Renal cortex interstitium (tissue), 11 donors: ENCODE data around the gene JMJD8. TPM values are rescaled to one million over a fixed set of nuclear protein-coding genes. Genes with fewer than 3 reads are reported as not detected.

ENCODE experiments used
- DNase-seq, 11 donors: peaks; one replicate each; pipeline ENCODE4 v3.0.0-alpha.2; 2013; ENCODE audit warnings: low read depth in 9 of 11, low spot score in 4 of 11; ENCODE audit errors: extremely low read depth in 1 of 11
- polyA plus RNA-seq, 3 donors: library from polyadenylated mRNA; unstranded; fragments of 120-200 nt; gene quantifications; one replicate each; pipeline ENCODE4 v1.2.1, GENCODE V29; 2013; ENCODE audit not compliant: insufficient read length in 3 of 3

The JMJD8 gene
- polyA plus RNA-seq, 3 donors, result 48.7 to 73.8 (median 73.5) TPM

DNA sequence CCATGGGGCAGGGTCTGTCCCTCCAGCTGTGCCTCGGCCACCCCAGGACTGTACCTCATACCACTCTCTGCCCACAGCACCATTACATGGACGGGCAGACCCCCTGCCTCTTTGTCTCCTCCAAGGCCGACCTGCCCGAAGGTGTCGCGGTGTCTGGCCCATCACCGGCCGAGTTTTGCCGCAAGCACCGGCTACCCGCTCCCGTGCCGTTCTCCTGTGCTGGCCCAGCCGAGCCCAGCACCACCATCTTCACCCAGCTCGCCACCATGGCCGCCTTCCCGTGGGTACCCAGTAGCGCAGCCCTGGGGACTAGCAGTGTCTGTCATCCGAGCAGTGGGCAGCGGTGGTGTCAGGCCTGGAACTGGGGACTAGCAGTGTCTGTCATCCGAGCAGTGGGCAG is 11.3 kb downstream of the JMJD8 start:
- no peak for DNase-seq

DNA sequence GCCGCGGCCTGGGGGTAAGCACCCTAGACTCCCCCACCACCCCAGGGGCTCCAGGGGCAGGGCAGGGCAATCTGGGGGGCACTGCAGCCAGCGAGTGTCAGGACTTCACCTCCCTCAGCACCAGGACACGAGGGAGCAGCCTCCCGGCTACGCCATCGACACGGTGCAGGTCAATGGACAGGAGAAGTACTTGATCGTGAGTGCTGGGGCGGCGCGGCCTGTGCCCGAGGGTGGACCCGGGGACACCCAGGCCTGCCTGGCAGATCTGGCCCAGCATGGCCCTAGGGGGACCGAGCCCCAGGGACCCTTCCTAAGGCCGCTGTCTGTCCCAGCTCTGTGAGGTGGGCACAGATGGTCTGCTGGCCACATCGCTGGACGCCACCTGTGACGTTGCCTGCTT is 11.8 kb downstream of the JMJD8 start:
- DNase-seq, result no peak

DNA sequence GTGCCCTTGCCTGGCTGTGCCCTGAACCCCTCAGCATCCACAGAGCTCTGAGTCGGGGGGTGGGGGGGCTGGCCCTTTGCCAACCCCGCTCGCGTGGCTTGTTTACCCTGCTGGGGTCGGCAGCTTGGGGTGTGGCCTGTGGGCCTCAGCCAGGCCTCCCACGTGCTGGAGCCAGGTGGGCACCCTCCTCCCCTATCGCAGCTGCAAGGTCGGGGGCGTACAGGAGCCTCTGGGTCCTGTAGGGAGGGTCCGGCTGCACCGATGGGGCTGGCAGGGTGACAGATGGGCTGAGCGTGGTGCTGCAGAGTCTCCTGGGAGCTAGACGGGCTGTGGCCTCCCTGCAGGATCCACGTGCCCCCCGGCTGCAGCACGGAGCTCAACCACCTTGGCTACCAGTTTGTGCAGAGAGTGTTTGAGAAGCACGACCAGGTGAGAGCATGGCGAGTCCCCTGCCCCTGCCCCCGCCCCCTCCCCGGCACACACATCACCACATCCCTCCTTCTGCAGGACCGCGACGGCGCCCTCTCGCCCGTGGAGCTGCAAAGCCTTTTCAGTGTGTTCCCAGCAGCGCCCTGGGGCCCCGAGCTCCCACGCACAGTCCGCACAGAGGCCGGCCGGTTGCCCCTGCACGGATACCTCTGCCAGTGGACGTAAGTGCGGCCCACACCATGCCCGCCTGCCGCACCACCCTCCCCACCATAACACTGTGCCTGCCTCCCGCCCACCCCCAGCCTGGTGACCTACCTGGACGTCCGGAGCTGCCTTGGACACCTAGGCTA is 12.6 kb downstream of the JMJD8 start:
- no peak for DNase-seq

DNA sequence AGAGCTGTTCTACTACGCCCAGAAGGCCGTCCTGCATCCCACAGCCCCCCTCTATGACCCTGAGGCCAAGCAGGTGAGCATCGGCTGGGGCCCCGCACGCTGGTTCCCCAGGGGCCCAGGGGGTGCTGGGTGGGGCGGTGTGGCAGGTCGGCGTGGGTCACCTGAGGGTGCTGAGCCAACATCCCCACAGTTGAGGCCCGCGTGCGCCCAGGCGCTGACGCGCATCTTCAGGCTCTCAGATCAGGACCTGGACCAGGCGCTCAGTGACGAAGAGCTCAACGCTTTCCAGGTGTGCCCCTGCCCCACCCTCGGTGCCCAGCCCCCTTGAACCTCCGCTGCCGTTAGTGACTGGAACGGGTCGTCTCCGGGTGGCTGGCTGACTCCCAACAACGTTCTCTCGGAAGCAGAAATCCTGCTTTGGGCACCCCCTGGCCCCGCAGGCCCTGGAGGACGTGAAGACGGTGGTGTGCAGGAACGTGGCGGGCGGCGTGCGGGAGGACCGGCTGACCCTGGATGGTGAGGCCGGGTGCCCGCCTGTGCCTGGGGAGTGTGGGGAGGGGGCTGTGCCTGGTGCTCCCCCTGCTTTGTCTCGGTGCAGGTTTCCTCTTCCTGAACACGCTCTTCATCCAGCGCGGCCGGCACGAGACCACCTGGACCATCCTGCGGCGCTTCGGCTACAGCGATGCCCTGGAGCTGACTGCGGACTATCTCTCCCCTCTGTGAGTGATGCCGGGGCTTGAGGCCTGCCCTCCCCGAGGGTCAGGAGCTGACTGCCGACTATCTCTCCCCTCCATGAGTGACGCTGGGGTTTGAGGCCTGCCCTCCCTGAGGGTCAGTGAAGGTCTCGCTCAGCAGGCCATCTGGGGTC is 13.4 kb downstream of the JMJD8 start:
- DNase-seq, result no peak

DNA sequence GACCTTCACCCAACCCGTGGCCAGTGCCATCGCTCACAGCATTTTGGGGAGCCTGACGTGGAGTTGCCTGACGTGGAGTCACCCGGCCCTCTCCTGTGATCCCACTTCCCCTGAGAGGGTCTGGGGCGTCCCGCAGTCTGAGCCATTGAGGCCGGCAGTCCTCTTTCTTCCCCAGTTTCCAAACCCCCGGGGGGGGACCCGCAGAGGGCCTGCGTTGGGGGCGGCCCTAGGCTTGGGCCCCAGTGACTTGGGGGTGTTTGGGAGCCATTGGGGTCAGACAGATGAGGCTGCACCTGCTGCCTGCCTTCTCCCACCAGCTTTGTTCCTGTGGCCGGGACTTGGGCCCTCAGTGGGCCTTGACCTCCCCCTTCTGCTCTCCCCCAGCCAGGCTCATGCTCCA is 14.5 kb downstream of the JMJD8 start:
- DNase-seq, result no peak

DNA sequence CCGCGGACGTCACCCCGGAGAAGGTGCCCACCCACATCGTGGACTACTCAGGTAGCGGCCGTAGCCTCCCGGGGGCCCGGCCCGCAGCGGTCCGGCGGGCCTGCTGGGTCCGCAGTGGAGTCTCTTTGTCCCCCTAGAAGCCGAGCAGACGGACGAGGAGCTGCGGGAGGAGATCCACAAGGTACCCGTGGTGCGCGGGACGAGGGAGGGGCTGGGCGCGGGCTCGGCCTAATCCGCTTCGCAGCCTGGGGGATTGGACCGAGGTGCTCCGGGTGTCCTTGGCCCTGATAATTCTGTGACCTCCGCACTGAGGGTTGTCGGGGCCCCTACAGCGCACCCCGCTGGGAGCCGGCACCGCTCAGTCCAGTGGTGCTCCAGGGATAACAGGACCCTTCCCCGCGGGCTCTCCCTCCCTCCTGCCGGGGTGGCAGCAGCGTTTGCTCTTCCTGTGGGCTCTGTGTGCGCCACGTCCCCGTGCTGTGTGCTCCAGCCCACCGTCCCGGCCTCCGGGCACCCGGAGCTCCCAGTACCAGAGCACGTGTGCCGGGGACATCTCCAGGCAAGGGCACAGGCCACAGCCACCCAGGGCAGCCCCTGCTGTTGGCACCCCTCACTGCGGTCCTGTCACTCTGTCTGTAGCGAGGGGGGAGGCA is 15.5 kb downstream of the JMJD8 start:
- no peak for DNase-seq

DNA sequence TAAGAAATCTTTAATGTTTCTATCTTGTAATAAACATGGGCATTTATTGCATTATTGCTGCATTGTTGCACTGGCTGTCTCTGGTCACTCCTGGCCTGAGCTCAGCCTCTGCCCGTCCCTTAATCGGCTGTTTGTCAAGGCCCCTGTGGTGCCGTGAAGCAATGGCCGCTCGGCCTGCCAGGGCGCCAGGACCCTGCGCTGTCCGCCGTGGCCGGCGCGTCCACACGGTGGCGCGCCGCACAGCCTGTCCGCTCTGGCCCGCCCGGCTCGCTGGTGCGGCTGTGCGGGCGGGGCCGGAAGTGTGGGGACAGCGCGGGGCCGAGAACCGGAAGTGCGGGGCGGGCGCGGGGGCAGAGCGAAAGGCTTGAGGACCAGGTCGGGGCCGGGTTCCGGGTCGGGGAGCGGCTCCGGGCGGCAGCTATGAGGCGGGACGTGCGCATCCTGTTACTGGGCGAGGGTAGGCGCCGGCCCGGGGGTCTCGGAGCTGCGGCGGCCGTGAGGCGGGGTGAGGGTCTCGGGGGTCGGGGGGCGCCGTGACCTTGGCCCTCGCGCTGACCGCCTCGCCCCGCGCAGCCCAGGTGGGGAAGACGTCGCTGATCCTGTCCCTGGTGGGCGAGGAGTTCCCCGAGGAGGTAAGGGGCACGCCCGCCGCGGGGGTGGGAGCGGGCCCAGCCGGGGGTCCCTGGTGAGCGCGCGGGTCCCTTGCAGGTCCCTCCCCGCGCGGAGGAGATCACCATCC is 16.2 kb downstream of the JMJD8 start, which contains the start of gene RHOT2:
Gene RHOT2 (plus strand): TSS at position 353 of the 739 bp plus-strand sequence. CDS start 68 bp downstream, at position 421.
- DNase-seq, result peak in 10 of 11 donors; percentile 72 to 91 (median 87)

DNA sequence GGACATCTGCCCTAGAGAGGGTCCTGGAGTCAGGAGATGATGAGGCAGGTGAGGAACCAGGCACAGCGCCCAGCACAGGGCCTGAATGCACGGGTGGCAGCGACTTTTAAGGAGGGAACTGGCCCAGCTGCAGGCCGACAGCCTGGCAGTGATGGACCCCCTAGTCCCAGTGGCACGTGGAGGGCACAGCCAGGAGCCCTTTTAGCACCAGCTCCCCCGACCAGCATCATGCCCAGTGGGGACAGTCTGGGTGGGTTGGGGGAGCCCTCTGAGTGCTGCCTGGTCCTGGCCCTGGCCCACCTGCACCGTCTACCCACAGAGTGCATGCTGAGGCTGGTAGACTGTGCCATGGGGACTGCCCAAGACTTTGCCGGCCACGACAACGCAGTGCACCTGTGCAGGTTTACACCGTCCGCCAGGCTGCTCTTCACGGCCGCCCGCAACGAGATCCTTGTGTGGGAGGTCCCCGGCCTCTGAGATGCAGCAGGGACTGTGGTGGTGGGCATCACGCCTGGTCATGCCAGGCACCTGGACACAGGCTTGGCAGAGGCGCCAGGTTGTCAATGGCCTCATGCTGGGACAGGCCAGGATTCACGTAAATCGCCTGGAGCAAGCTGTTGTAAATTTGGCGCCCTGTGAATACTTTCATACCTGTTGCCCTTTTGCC is 16.9 kb downstream of the JMJD8 start:
- DNase-seq, result no peak

DNA sequence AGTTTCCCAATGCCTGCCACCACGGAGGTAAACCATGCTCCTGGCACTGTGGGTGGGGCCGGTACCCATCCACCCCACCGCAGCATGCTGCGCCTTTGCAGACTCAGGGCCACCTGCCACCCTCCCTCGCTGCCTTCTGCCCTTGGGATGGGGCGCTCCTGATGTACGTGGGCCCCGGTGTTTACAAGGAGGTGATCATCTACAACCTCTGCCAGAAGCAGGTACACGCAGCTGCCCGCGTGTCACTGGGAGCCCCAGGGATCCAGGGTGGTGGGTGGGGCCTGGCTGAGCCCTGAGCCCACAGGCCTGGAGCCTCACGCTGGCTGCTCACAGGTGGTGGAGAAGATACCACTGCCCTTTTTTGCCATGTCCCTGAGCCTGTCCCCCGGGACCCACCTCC is 17.6 kb downstream of the JMJD8 start:
- no peak for DNase-seq

DNA sequence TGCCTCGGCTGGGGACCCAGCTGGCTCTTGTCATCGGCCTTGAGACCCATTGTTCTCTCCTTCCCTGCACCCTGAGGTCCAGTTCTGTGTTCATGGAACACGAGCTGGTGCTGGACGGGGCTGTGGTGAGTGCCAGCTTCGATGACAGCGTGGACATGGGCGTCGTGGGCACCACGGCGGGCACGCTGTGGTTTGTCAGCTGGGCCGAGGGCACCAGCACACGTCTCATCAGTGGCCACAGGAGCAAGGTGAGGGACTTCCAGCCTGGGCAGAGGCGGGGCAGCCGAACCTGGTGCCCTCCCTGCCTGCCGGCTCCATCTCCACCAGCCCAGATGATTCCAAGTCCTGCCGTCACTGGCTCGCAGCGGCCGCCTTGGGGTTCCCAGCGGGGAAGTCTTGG is 21.5 kb downstream of the JMJD8 start:
- no peak for DNase-seq

DNA sequence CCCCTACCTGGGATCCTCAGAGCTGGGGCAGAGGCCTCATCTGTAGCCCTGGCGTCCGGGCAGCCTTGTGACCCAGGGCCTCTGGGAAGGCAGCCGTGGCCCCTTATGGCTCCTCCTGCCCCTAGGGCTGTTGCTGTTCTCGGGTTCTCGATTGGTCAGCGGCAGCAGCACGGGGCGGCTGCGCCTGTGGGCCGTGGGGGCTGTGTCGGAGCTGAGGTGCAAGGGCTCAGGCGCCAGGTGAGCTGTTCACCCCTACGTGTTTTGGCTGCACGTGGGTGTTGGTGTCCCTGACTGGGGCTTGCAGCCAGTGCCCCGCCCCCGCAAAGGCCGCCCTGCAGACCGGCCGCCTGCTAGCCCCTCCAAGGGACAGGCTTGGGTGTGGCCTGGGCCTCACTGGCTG is 22.0 kb downstream of the JMJD8 start:
- no peak for DNase-seq

DNA sequence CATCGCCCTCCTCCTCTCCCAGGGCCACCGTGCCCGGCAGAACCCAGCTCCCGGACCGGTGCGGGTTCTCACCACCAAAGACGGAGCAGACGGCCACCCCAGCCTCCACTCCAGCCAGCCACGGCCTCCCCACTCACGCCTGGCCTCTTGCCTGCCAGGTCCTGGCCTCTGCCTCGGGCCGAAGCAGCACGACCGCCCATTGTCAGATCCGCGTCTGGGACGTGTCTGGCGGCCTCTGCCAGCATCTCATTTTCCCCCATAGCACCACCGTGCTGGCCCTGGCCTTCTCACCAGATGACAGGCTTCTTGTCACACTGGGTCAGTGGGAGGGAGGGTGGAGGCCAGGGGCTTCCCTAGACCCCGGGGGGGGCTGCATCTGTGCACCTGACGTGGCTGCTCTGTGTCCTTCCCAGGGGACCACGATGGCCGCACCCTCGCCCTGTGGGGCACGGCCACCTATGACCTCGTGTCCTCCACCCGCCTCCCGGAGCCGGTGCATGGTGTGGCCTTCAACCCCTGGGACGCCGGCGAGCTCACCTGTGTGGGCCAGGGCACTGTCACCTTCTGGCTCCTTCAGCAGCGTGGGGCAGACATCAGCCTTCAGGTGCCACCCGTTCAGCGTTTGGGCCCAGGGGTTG is 22.8 kb downstream of the JMJD8 start:
- DNase-seq, result no peak

DNA sequence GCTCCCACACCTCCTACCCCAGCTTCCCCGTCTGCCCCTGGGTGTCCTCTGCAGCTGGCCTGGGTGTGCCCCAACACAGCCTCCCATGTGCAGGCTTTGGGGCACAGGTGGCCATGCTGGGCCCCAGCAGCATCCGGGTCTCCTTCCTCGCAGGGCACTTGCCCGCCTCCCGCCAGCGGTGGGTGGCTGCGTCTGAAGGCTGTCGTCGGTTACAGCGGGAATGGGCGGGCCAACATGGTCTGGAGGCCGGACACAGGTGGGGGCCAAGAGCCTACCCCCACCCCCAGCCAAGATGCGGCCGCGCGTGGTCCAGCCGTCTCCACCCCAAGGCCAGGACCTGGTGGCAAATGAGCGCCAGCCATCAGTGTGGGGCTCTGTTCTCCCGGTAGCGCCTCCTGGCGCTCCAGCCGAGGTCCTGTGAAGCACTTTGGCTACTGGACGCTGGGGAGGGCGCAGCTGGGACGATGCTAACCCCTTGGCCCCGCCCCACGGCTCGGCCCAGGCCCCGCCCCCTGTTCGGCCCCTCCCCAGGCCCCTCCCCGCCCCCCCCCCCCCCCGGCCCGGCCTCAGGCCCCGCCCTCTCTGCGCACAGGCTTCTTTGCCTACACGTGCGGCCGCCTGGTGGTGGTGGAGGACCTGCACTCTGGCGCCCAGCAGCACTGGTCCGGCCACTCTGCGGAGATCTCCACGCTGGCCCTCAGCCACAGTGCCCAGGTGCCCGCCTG is 23.5 kb downstream of the JMJD8 start:
- peak in 7 of 11 donors; percentile 58 to 73 (median 66) for DNase-seq

DNA sequence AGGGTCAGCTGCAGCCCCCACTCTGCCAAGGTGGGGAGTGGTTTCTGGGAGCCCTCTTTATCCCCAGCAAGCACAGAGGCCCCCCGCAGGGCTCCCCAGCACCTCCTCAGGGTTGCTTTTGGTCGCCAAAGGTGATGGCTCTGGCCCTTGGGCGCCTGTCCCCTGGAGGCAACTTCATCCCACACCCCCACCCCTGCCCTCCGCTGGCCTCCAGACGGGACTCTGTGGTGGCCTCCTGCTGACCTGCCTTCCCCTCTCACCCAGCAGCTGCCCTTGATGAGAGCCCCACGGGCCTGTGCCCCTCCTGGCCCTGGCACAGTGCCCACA is 24.0 kb downstream of the JMJD8 start:
- DNase-seq, result no peak

DNA sequence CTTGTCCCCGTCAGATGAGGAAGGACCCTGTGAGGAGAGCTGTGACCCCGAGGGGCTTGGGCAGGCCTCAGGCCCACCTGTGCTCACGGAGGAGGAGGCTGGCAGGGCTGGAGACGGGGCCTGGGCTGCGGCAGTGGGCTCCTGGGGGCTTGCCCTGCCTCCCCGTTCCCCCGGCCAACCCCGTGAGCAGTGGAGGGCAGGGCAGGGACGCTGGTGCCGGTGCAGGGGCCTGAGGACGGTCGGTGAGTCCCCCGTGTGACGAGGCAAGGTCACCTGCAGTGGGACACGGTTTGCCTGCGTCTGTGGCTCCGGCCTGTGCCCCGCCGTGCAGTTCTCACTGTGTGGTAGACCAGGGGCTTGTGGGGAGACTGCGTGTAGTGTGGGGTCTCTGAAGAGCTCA is 24.5 kb downstream of the JMJD8 start:
- DNase-seq, result no peak

DNA sequence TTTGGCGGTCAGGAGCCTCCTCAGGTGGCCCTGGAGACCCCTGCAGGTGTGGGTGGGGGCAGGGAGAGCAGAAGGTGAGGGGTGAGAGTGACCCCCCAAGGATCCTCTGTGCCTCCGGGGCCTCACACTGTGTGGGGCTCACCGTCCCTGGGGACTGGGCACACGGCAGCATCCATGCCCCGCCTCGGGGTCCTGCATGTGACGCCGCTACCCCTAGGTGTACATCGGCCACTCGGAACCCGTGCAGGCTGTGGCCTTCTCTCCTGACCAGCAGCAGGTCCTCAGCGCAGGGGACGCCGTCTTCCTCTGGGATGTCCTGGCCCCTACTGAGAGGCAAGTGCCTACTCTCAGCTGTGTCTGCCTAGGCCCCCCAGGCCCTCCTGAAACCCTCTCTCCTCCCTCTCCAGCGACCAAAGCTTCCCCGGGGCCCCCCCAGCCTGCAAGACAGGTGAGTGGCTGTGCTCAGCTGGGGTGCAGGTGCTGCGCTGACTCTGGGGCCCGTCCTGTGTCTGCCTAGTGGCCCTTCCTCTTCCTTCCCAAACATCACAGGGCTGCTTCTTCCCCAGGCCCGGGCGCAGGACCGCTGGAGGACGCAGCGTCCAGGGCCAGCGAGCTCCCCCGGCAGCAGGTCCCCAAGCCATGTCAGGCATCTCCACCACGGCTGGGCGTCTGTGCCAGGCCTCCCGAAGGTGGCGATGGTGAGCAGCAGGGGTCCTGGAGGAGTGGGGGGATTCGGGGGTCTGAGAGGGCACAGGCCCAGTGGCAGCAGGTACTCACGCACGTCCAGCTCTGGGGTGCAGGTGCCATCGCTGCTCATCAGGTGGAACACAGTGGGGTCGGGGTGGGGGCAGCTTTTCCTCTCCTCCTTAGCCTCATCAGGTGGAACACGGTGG is 25.2 kb downstream of the JMJD8 start:
- no peak for DNase-seq

DNA sequence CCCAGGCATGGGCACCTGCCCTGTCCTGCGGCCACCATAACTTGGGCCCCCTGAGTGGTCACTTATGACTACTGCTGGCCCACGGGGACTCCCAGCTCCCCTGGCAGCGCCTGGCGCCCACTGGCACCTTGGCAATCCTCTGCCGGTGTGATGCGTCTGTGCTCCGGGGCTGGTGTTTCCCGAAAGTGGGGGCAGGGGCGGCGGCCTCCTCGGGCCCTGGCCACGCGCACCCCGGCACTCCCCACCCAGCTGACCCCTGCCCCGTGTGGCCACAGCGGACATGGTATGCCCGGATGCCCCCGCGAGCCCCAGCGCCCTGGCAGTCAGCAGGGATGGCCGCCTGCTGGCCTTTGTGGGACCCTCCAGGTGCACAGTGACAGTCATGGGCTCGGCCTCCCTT is 26.6 kb downstream of the JMJD8 start:
- no peak for DNase-seq
